IPS-20b (cell line): ENCODE data around the gene CCNA1.

Experiments
- H3K27ac ChIP-seq: one replicate; pipeline ENCODE4 v1.5.1; 2013; ENCODE audit warnings: low read length
- H3K27me3 ChIP-seq: 2 replicates; pipeline ENCODE4 v1.6.1; 2013; ENCODE audit warnings: mild to moderate bottlenecking, low read length, inconsistent platforms; ENCODE audit not compliant: insufficient read depth
- H3K36me3 ChIP-seq: 2 replicates; pipeline ENCODE4 v1.6.1; 2013; ENCODE audit warnings: low read depth, mild to moderate bottlenecking, inconsistent platforms, low read length, moderate library complexity; ENCODE audit not compliant: insufficient read depth
- H3K4me1 ChIP-seq: 2 replicates; pipeline ENCODE4 v1.6.1; 2013; ENCODE audit warnings: mild to moderate bottlenecking, control low read depth, inconsistent platforms, low read length, moderate library complexity; ENCODE audit not compliant: insufficient read depth
- H3K4me3 ChIP-seq: 2 replicates; pipeline ENCODE4 v1.5.1; 2013; ENCODE audit warnings: mild to moderate bottlenecking, low read length, inconsistent platforms
- H3K9ac ChIP-seq: 2 replicates; pipeline ENCODE4 v1.6.1; 2013; ENCODE audit warnings: low read depth, mild to moderate bottlenecking, inconsistent platforms, low read length, moderate library complexity
- H3K9me3 ChIP-seq: 2 replicates; pipeline ENCODE4 v1.6.1; 2013; ENCODE audit warnings: mild to moderate bottlenecking, low read depth, low read length, inconsistent platforms; ENCODE audit not compliant: insufficient read depth

The CCNA1 gene

GRCh38 chr13:36432106-36432544, at the start of gene CCNA1:
Gene CCNA1 (plus strand): TSS chr13:36432495. CDS start chr13:36433057, 562 bp downstream.
- H3K4me1 ChIP-seq = 0 out of 2 replicates have a peak, but pooled peaks cover 5% of the 10 kb centered on the region
- H3K9ac ChIP-seq = no peak within 1 kb of the TSS
- H3K36me3 ChIP-seq = no peaks in the 10 kb centered on the region
- H3K9me3 ChIP-seq = no peaks in the 10 kb centered on the region
- H3K27me3 ChIP-seq = peaks cover 68% of the 10 kb centered on the region
- no peak within 1 kb of the TSS for H3K27ac ChIP-seq
- peak within 1 kb of the TSS; percentile 73 for H3K4me3 ChIP-seq

GRCh38 chr13:36385489-36385888, 46.8 kb upstream of the CCNA1 start:
- H3K4me1 ChIP-seq = no peaks in the 10 kb centered on the region
- no peak overlapping the region for H3K4me3 ChIP-seq
- no peak overlapping the region for H3K27ac ChIP-seq
- no peak overlapping the region for H3K9ac ChIP-seq
- H3K36me3 ChIP-seq = no peaks in the 10 kb centered on the region
- H3K27me3 ChIP-seq = no peaks in the 10 kb centered on the region
- H3K9me3 ChIP-seq = no peaks in the 10 kb centered on the region

DNA sequence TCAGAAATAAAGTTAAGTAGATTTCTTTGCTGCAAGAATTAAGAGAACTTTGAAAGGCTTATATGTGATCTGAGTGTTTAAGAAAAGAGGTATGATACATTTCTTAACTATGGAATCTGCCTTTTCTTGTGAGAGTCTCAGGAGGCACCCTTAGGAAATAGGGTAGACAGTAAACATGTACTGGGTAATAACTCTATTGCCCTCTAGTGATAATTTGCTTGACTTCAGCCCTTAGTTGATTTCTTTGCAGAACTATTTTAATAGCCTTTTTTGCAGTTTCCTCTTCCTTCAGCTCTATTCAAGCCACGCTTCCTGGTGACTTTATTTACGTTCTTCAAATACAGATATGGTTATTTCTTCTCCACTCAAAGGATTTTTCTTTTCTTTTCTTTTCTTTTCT, 37.0 kb upstream of the CCNA1 start:
- no peak overlapping the region for H3K4me3 ChIP-seq
- H3K27ac ChIP-seq = no peak overlapping the region
- no peaks in the 10 kb centered on the region for H3K4me1 ChIP-seq
- no peaks in the 10 kb centered on the region for H3K36me3 ChIP-seq
- H3K9ac ChIP-seq = no peak overlapping the region
- no peaks in the 10 kb centered on the region for H3K9me3 ChIP-seq
- H3K27me3 ChIP-seq = no peaks in the 10 kb centered on the region

- no peaks in the 10 kb centered on the region for H3K4me1 ChIP-seq
- H3K27me3 ChIP-seq = no peaks in the 10 kb centered on the region
- H3K9ac ChIP-seq = no peak overlapping the region
- H3K4me3 ChIP-seq = no peak overlapping the region
- no peaks in the 10 kb centered on the region for H3K9me3 ChIP-seq
- H3K36me3 ChIP-seq = no peaks in the 10 kb centered on the region
- H3K27ac ChIP-seq = no peak overlapping the region
Observed at GRCh38 chr13:36405151-36405550, 27.1 kb upstream of the CCNA1 start.

GRCh38 chr13:36412736-36413135, 19.6 kb upstream of the CCNA1 start:
- Histone ChIP-seq H3K27ac (no peak overlapping the region), H3K36me3 (no peaks in the 10 kb centered on the region), H3K4me3 (no peak overlapping the region)

GRCh38 chr13:36413161-36413560, 19.1 kb upstream of the CCNA1 start:
- peaks cover 8% of the 10 kb centered on the region; the same call in 1 of the 2 replicates for H3K4me1 ChIP-seq
- H3K9me3 ChIP-seq = 0 out of 2 replicates have a peak, but pooled peaks cover 2% of the 10 kb centered on the region
- H3K9ac ChIP-seq = no peak overlapping the region
- H3K27me3 ChIP-seq = no peaks in the 10 kb centered on the region
- H3K27ac ChIP-seq = no peak overlapping the region
- no peak overlapping the region for H3K4me3 ChIP-seq
- no peaks in the 10 kb centered on the region for H3K36me3 ChIP-seq

More at GRCh38 chr13:36412736-36413135, 19.6 kb upstream of the CCNA1 start:
- Histone ChIP-seq H3K4me1 (peaks cover 4% of the 10 kb centered on the region; the same call in 1 of the 2 replicates), H3K9ac (no peak overlapping the region), H3K27me3 (no peaks in the 10 kb centered on the region), H3K9me3 (0 out of 2 replicates have a peak, but pooled peaks cover 2% of the 10 kb centered on the region)

DNA sequence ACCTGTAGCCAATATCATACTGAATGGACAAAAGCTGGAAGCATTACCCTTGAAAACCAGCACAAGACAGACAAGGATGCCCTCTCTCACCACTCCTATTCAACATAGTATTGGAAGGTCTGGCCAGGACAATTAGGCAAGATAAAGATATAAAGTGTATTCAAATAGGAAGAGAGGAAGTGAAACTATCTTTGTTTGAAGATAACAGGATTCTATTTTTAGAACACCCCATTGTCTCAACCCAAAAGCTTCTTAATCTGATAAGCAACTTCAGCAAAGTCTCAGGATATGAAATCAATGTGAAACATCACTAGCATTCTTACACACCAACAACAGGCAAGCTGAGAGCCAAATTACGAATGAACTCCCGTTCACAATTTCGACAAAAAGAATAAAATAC, 17.8 kb upstream of the CCNA1 start:
- H3K27ac ChIP-seq = no peak overlapping the region
- peaks cover 8% of the 10 kb centered on the region; the same call in 1 of the 2 replicates for H3K4me1 ChIP-seq
- no peaks in the 10 kb centered on the region for H3K27me3 ChIP-seq
- H3K36me3 ChIP-seq = no peaks in the 10 kb centered on the region
- no peak overlapping the region for H3K9ac ChIP-seq
- H3K9me3 ChIP-seq = 0 out of 2 replicates have a peak, but pooled peaks cover 2% of the 10 kb centered on the region
- H3K4me3 ChIP-seq = no peak overlapping the region

DNA sequence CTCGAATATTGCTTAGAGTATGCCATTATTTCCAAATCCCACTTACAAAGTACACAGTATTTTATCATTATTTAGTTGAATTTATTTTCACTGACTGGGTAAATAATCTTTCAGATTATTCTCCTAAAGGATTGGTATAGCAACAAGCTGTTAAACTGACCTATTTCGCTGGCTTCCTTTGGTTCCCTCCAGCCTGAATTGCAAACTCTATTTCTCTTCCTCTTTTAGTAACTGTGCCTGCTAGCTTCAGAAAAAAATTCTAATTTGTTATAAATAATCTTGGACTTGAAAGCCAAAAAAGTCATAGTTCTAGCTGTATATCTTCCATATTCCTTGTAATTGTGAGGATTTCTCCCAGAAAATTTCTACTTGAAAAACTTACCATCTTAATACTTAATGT, 15.0 kb upstream of the CCNA1 start:
- no peak overlapping the region for H3K27ac ChIP-seq
- no peak overlapping the region for H3K9ac ChIP-seq
- H3K4me1 ChIP-seq = peaks cover 8% of the 10 kb centered on the region; the same call in 1 of the 2 replicates
- no peak overlapping the region for H3K4me3 ChIP-seq
- H3K9me3 ChIP-seq = 0 out of 2 replicates have a peak, but pooled peaks cover 2% of the 10 kb centered on the region
- H3K36me3 ChIP-seq = no peaks in the 10 kb centered on the region
- H3K27me3 ChIP-seq = no peaks in the 10 kb centered on the region

DNA sequence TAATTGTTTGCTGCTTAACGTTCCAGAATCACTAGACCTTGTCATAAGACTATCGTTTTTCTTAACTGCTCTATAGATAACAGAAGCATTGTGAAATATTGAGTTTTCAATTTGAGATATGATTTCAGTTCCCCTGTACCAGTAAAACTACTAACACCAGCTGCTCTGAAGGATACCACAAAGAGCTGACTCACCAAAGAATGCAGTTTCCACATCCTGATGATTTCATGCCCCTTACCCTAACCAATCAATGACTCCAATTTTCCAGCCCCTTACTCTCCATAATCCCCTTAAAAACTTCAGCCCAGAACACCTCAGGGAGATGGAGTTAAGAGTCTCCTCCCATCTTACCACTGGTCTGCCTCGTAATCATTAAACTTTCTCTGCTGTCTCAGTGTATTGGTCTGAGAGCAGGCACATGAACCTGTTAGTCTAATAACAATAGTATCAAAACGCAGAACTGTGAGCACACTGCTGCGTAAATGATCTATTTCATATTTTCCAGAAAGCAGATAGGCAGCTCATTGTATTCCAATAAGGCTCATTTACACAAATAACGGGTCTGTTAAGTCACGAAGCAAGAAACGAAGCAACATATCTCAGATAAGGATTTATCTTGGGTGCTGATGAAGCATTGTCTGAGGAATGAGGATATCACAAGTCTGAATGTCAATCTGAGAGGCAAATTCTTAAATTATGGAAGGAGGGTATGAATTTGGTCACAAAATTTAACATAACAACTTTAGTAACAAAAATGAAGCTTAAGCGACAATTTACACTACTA, 14.1 kb upstream of the CCNA1 start:
- no peak overlapping the region for H3K27ac ChIP-seq
- no peaks in the 10 kb centered on the region for H3K27me3 ChIP-seq
- H3K9ac ChIP-seq = no peak overlapping the region
- H3K4me3 ChIP-seq = no peak overlapping the region
- no peaks in the 10 kb centered on the region for H3K36me3 ChIP-seq
- H3K9me3 ChIP-seq = 0 out of 2 replicates have a peak, but pooled peaks cover 2% of the 10 kb centered on the region
- H3K4me1 ChIP-seq = peaks cover 8% of the 10 kb centered on the region; the same call in 1 of the 2 replicates

DNA sequence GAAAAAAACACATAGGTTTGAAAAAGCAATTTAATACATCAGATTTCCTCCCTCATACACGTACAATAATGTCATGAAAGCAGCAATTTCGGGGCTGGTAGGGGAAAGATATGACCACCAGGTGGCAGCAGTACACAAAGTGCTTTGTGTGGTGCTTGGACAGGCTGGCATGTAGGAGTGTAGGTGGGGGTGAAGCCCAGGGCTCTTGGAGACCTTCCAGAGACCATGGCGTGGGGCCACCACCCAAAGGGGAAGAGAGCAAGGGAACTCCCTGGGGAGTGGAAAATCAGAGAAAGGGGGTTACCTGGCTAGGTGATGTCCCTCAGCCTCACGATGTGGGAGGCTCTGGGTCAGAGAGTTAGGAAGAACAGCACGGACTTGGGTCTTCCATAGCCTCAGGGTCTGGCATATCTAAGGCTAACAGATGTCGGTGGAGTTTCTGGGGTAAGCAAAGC, 11.8 kb upstream of the CCNA1 start:
- Histone ChIP-seq H3K4me3 (no peak overlapping the region), H3K4me1 (peaks cover 8% of the 10 kb centered on the region; the same call in 1 of the 2 replicates), H3K9me3 (0 out of 2 replicates have a peak, but pooled peaks cover 1% of the 10 kb centered on the region), H3K36me3 (no peaks in the 10 kb centered on the region), H3K9ac (no peak overlapping the region), H3K27ac (no peak overlapping the region), H3K27me3 (no peaks in the 10 kb centered on the region)

DNA sequence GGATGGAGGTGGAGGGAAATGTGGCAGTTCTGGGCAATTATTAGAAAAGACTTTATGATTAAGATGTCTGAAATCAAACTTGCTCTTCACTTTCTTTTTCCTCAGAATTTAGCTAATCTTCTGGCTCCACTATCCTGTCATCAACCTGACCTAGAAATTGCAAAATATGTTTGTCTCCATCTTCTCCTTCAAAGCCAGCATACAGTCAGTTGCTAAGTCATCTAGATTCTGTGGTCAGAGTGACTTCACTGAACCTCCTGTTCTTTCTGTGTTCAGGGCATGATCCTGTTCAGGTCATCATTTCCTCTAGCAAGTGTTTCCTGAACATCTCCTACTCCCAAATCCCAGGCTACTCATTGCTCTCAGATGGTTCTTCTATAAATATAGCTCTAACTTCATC, 10.8 kb upstream of the CCNA1 start:
- Histone ChIP-seq H3K27me3 (no peaks in the 10 kb centered on the region), H3K4me1 (peaks cover 8% of the 10 kb centered on the region; the same call in 1 of the 2 replicates), H3K4me3 (no peak overlapping the region), H3K9ac (no peak overlapping the region), H3K36me3 (no peaks in the 10 kb centered on the region), H3K9me3 (no peaks in the 10 kb centered on the region), H3K27ac (no peak overlapping the region)

- Histone ChIP-seq H3K4me3 (no peak overlapping the region), H3K36me3 (no peaks in the 10 kb centered on the region), H3K9me3 (no peaks in the 10 kb centered on the region), H3K9ac (no peak overlapping the region), H3K27ac (no peak overlapping the region), H3K27me3 (peaks cover 38% of the 10 kb centered on the region), H3K4me1 (0 out of 2 replicates have a peak, but pooled peaks cover 5% of the 10 kb centered on the region)
Observed at GRCh38 chr13:36428086-36428485, 4.2 kb upstream of the CCNA1 start.
